Measurements from ENCODE around the gene HOXA9.

The HOXA9 gene

DNA sequence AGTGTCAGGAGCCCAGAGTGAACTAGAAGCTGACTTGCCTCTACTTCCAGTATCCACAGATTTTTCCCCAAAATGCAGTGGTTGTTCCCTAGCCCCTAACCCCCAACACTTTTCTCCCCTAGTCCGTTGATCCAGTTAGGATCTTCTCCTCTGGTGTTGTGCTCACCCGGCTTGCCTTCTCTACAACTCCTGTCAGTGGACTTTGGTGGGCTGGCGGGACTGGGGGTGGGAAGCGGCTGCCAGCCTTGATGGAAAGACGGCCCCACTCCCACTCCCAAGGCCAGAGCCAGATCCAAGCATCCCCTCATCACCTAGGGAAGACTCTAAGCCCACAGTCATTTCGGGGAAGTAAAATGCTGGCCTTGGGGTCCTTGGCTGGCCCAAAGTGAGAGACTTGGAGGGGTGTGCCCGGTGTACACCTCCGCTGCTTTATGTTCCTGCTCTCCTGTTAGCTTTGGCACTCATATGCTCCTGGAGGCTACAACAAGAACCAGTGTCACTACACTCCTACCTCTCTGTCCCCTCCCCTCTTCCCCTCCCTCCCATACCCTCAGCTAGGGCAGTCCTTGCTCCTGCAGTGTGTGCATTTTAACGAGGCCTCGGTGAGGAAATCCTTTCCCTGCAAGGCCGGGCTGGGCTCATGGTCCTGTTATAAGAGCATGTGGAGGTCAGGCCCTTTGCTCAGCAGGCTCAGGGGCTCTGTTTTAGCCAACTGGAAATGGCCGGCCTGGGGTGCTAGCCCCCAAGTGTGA lies 9.7 kb upstream of the HOXA9 start (continued):
- TF ChIP-seq ZNF560 (tag by site-specific recombination; IDR thresholded peaks at IDR 0.05; ENCODE audit: borderline replicate concordance) (no peak), ZNF623 (tag by site-specific recombination; IDR thresholded peaks at IDR 0.05) (no peak), ZBTB21 (tag by site-specific recombination; IDR thresholded peaks at IDR 0.05) (no peak), ZNF174 (tag by site-specific recombination; IDR thresholded peaks at IDR 0.05) (no peak), ZBTB1 (tag by site-specific recombination; IDR thresholded peaks at IDR 0.05) (no peak), ZNF2 (tag by site-specific recombination; IDR thresholded peaks at IDR 0.05) (no peak), ZNF169 (tag by site-specific recombination; IDR thresholded peaks at IDR 0.05) (no peak), ZNF670 (tag by site-specific recombination; IDR thresholded peaks at IDR 0.05; ENCODE audit: low read depth) (no peak), ZNF394 (tag by site-specific recombination; IDR thresholded peaks at IDR 0.05; ENCODE audit: borderline replicate concordance) (no peak), OVOL3 (tag by site-specific recombination; IDR thresholded peaks at IDR 0.05) (no peak), ZNF548 (tag by site-specific recombination; IDR thresholded peaks at IDR 0.05) (no peak), ZFP41 (tag by site-specific recombination; IDR thresholded peaks at IDR 0.05; ENCODE audit: borderline replicate concordance) (no peak), ZNF791 (tag by site-specific recombination; IDR thresholded peaks at IDR 0.05) (no peak), ZNF341 (tag by site-specific recombination; IDR thresholded peaks at IDR 0.05; ENCODE audit: low read depth) (no peak), ZFP37 (tag by site-specific recombination; IDR thresholded peaks at IDR 0.05) (no peak)
- TF ChIP-seq, protein P1, sequence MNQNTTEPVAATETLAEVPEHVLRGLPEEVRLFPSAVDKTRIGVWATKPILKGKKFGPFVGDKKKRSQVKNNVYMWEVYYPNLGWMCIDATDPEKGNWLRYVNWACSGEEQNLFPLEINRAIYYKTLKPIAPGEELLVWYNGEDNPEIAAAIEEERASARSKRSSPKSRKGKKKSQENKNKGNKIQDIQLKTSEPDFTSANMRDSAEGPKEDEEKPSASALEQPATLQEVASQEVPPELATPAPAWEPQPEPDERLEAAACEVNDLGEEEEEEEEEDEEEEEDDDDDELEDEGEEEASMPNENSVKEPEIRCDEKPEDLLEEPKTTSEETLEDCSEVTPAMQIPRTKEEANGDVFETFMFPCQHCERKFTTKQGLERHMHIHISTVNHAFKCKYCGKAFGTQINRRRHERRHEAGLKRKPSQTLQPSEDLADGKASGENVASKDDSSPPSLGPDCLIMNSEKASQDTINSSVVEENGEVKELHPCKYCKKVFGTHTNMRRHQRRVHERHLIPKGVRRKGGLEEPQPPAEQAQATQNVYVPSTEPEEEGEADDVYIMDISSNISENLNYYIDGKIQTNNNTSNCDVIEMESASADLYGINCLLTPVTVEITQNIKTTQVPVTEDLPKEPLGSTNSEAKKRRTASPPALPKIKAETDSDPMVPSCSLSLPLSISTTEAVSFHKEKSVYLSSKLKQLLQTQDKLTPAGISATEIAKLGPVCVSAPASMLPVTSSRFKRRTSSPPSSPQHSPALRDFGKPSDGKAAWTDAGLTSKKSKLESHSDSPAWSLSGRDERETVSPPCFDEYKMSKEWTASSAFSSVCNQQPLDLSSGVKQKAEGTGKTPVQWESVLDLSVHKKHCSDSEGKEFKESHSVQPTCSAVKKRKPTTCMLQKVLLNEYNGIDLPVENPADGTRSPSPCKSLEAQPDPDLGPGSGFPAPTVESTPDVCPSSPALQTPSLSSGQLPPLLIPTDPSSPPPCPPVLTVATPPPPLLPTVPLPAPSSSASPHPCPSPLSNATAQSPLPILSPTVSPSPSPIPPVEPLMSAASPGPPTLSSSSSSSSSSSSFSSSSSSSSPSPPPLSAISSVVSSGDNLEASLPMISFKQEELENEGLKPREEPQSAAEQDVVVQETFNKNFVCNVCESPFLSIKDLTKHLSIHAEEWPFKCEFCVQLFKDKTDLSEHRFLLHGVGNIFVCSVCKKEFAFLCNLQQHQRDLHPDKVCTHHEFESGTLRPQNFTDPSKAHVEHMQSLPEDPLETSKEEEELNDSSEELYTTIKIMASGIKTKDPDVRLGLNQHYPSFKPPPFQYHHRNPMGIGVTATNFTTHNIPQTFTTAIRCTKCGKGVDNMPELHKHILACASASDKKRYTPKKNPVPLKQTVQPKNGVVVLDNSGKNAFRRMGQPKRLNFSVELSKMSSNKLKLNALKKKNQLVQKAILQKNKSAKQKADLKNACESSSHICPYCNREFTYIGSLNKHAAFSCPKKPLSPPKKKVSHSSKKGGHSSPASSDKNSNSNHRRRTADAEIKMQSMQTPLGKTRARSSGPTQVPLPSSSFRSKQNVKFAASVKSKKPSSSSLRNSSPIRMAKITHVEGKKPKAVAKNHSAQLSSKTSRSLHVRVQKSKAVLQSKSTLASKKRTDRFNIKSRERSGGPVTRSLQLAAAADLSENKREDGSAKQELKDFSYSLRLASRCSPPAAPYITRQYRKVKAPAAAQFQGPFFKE (tag by site-specific recombination; IDR thresholded peaks at IDR 0.05; ENCODE audit: borderline replicate concordance): no peak
- TF ChIP-seq, protein P2, sequence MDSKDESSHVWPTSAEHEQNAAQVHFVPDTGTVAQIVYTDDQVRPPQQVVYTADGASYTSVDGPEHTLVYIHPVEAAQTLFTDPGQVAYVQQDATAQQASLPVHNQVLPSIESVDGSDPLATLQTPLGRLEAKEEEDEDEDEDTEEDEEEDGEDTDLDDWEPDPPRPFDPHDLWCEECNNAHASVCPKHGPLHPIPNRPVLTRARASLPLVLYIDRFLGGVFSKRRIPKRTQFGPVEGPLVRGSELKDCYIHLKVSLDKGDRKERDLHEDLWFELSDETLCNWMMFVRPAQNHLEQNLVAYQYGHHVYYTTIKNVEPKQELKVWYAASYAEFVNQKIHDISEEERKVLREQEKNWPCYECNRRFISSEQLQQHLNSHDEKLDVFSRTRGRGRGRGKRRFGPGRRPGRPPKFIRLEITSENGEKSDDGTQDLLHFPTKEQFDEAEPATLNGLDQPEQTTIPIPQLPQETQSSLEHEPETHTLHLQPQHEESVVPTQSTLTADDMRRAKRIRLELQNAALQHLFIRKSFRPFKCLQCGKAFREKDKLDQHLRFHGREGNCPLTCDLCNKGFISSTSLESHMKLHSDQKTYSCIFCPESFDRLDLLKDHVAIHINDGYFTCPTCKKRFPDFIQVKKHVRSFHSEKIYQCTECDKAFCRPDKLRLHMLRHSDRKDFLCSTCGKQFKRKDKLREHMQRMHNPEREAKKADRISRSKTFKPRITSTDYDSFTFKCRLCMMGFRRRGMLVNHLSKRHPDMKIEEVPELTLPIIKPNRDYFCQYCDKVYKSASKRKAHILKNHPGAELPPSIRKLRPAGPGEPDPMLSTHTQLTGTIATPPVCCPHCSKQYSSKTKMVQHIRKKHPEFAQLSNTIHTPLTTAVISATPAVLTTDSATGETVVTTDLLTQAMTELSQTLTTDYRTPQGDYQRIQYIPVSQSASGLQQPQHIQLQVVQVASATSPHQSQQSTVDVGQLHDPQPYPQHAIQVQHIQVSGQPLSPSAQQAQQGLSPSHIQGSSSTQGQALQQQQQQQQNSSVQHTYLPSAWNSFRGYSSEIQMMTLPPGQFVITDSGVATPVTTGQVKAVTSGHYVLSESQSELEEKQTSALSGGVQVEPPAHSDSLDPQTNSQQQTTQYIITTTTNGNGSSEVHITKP (tag by site-specific recombination; IDR thresholded peaks at IDR 0.05): peak; percentile 96
- TF ChIP-seq, protein P3, sequence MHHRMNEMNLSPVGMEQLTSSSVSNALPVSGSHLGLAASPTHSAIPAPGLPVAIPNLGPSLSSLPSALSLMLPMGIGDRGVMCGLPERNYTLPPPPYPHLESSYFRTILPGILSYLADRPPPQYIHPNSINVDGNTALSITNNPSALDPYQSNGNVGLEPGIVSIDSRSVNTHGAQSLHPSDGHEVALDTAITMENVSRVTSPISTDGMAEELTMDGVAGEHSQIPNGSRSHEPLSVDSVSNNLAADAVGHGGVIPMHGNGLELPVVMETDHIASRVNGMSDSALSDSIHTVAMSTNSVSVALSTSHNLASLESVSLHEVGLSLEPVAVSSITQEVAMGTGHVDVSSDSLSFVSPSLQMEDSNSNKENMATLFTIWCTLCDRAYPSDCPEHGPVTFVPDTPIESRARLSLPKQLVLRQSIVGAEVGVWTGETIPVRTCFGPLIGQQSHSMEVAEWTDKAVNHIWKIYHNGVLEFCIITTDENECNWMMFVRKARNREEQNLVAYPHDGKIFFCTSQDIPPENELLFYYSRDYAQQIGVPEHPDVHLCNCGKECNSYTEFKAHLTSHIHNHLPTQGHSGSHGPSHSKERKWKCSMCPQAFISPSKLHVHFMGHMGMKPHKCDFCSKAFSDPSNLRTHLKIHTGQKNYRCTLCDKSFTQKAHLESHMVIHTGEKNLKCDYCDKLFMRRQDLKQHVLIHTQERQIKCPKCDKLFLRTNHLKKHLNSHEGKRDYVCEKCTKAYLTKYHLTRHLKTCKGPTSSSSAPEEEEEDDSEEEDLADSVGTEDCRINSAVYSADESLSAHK (tag by site-specific recombination; IDR thresholded peaks at IDR 0.05): no peak
- TF ChIP-seq, protein P4, sequence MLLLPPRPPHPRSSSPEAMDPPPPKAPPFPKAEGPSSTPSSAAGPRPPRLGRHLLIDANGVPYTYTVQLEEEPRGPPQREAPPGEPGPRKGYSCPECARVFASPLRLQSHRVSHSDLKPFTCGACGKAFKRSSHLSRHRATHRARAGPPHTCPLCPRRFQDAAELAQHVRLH (tag by site-specific recombination; IDR thresholded peaks at IDR 0.05): no peak
- TF ChIP-seq, protein P5, sequence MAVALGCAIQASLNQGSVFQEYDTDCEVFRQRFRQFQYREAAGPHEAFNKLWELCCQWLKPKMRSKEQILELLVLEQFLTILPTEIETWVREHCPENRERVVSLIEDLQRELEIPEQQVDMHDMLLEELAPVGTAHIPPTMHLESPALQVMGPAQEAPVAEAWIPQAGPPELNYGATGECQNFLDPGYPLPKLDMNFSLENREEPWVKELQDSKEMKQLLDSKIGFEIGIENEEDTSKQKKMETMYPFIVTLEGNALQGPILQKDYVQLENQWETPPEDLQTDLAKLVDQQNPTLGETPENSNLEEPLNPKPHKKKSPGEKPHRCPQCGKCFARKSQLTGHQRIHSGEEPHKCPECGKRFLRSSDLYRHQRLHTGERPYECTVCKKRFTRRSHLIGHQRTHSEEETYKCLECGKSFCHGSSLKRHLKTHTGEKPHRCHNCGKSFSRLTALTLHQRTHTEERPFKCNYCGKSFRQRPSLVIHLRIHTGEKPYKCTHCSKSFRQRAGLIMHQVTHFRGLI (tag by site-specific recombination; IDR thresholded peaks at IDR 0.05): no peak
- TF ChIP-seq, protein P6, sequence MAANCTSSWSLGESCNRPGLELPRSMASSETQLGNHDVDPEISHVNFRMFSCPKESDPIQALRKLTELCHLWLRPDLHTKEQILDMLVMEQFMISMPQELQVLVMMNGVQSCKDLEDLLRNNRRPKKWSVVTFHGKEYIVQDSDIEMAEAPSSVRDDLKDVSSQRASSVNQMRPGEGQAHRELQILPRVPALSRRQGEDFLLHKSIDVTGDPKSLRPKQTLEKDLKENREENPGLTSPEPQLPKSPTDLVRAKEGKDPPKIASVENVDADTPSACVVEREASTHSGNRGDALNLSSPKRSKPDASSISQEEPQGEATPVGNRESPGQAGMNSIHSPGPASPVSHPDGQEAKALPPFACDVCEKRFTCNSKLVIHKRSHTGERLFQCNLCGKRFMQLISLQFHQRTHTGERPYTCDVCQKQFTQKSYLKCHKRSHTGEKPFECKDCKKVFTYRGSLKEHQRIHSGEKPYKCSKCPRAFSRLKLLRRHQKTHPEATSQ (tag by site-specific recombination; IDR thresholded peaks at IDR 0.05): no peak
